ENCODE data around the gene SRRM3.

DNA sequence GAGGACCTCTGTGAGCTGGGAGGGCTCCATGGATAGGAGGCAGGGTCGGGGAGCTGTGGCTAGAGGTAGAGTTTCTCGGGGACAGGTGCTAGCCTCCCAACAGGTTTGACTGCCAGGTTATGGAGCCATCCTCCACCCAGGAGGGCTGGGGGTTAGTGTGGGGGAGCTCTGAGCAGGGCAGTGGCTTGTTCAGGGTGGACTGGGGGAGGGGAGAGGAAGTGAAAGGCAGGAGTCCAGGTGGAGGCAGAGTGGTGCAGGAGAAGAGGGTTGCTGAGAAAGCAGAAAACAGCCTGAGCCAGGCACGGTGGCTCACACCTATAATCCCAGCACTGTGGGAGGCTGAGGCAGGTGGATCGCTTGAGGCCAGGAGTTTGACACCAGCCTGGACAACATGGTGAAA, 60.2 kb downstream of the SRRM3 start:
- no peak for TF ChIP-seq POLR2A (IDR thresholded peaks at IDR 0.05)
- TF ChIP-seq, protein P1, sequence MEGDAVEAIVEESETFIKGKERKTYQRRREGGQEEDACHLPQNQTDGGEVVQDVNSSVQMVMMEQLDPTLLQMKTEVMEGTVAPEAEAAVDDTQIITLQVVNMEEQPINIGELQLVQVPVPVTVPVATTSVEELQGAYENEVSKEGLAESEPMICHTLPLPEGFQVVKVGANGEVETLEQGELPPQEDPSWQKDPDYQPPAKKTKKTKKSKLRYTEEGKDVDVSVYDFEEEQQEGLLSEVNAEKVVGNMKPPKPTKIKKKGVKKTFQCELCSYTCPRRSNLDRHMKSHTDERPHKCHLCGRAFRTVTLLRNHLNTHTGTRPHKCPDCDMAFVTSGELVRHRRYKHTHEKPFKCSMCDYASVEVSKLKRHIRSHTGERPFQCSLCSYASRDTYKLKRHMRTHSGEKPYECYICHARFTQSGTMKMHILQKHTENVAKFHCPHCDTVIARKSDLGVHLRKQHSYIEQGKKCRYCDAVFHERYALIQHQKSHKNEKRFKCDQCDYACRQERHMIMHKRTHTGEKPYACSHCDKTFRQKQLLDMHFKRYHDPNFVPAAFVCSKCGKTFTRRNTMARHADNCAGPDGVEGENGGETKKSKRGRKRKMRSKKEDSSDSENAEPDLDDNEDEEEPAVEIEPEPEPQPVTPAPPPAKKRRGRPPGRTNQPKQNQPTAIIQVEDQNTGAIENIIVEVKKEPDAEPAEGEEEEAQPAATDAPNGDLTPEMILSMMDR (IDR thresholded peaks at IDR 0.05) = no peak

Measured in heart left ventricle (tissue), 13 donors.